ENCODE measurements around the gene RSRC1. TPM values are rescaled to one million over a fixed set of nuclear protein-coding genes. Genes with fewer than 3 reads are reported as not detected.

The RSRC1 gene
- total RNA-seq, 1 experiment from 2014 or later: 21.7 TPM

GRCh38 chr3:158420654-158421396 lies 310.9 kb downstream of the RSRC1 start:
- Histone ChIP-seq H3K27me3 (ENCODE audit: control insufficient read depth, insufficient read depth, low read length) (no peaks in the 10 kb centered on the region), H3K36me3 (replicated peaks; ENCODE audit: control insufficient read depth, insufficient read depth, low read length) (no peaks in the 10 kb centered on the region), H3K4me3 (ENCODE audit: insufficient read depth, low read depth, low read length) (no peak overlapping the region)
- DNase-seq: no peak

GRCh38 chr3:158430448-158430847 lies 320.6 kb downstream of the RSRC1 start:
- Histone ChIP-seq H3K4me3 (ENCODE audit: insufficient read depth, low read depth, low read length) (no peak overlapping the region), H3K27me3 (ENCODE audit: control insufficient read depth, insufficient read depth, low read length) (no peaks in the 10 kb centered on the region), H3K36me3 (replicated peaks; ENCODE audit: control insufficient read depth, insufficient read depth, low read length) (no peaks in the 10 kb centered on the region)
- no peak for DNase-seq

GRCh38 chr3:158430968-158431367 lies 321.1 kb downstream of the RSRC1 start:
- no peak for DNase-seq
- no peaks in the 10 kb centered on the region for H3K27me3 ChIP-seq (ENCODE audit: control insufficient read depth, insufficient read depth, low read length)
- H3K36me3 ChIP-seq (replicated peaks; ENCODE audit: control insufficient read depth, insufficient read depth, low read length): no peaks in the 10 kb centered on the region
- H3K4me3 ChIP-seq (ENCODE audit: insufficient read depth, low read depth, low read length): no peak overlapping the region

GRCh38 chr3:158431829-158432228 lies 321.9 kb downstream of the RSRC1 start:
- Histone ChIP-seq H3K36me3 (replicated peaks; ENCODE audit: control insufficient read depth, insufficient read depth, low read length) (no peaks in the 10 kb centered on the region), H3K27me3 (ENCODE audit: control insufficient read depth, insufficient read depth, low read length) (no peaks in the 10 kb centered on the region), H3K4me3 (ENCODE audit: insufficient read depth, low read depth, low read length) (no peak overlapping the region)
- no peak for DNase-seq

- DNase-seq: peak; percentile 2
- no peak overlapping the region for H3K4me3 ChIP-seq (ENCODE audit: insufficient read depth, low read depth, low read length)
Measured at GRCh38 chr3:158434412-158435038, 324.6 kb downstream of the RSRC1 start.

GRCh38 chr3:158443632-158444031 lies 333.7 kb downstream of the RSRC1 start:
- H3K36me3 ChIP-seq (replicated peaks; ENCODE audit: control insufficient read depth, insufficient read depth, low read length): no peaks in the 10 kb centered on the region
- no peak overlapping the region for H3K4me3 ChIP-seq (ENCODE audit: insufficient read depth, low read depth, low read length)
- DNase-seq: no peak
- H3K27me3 ChIP-seq (ENCODE audit: control insufficient read depth, insufficient read depth, low read length): no peaks in the 10 kb centered on the region

More at GRCh38 chr3:158434412-158435038, 324.6 kb downstream of the RSRC1 start:
- no peaks in the 10 kb centered on the region for H3K27me3 ChIP-seq (ENCODE audit: control insufficient read depth, insufficient read depth, low read length)
- H3K36me3 ChIP-seq (replicated peaks; ENCODE audit: control insufficient read depth, insufficient read depth, low read length): no peaks in the 10 kb centered on the region

- DNase-seq: no peak
- Histone ChIP-seq H3K36me3 (replicated peaks; ENCODE audit: control insufficient read depth, insufficient read depth, low read length) (no peaks in the 10 kb centered on the region), H3K4me3 (ENCODE audit: insufficient read depth, low read depth, low read length) (no peak overlapping the region), H3K27me3 (ENCODE audit: control insufficient read depth, insufficient read depth, low read length) (no peaks in the 10 kb centered on the region)
Measured at GRCh38 chr3:158447408-158447807, 337.5 kb downstream of the RSRC1 start.

- no peak overlapping the region for H3K4me3 ChIP-seq (ENCODE audit: insufficient read depth, low read depth, low read length)
- DNase-seq: no peak
- no peaks in the 10 kb centered on the region for H3K27me3 ChIP-seq (ENCODE audit: control insufficient read depth, insufficient read depth, low read length)
Measured at GRCh38 chr3:158451405-158452055, 341.6 kb downstream of the RSRC1 start.

GRCh38 chr3:158452334-158452733 lies 342.4 kb downstream of the RSRC1 start:
- no peak overlapping the region for H3K4me3 ChIP-seq (ENCODE audit: insufficient read depth, low read depth, low read length)
- no peaks in the 10 kb centered on the region for H3K36me3 ChIP-seq (replicated peaks; ENCODE audit: control insufficient read depth, insufficient read depth, low read length)

More at GRCh38 chr3:158451405-158452055, 341.6 kb downstream of the RSRC1 start:
- H3K36me3 ChIP-seq (replicated peaks; ENCODE audit: control insufficient read depth, insufficient read depth, low read length): no peaks in the 10 kb centered on the region

GRCh38 chr3:158453004-158453403 lies 343.1 kb downstream of the RSRC1 start:
- no peaks in the 10 kb centered on the region for H3K27me3 ChIP-seq (ENCODE audit: control insufficient read depth, insufficient read depth, low read length)
- H3K36me3 ChIP-seq (replicated peaks; ENCODE audit: control insufficient read depth, insufficient read depth, low read length): no peaks in the 10 kb centered on the region
- DNase-seq: no peak

More at GRCh38 chr3:158452334-158452733, 342.4 kb downstream of the RSRC1 start:
- no peaks in the 10 kb centered on the region for H3K27me3 ChIP-seq (ENCODE audit: control insufficient read depth, insufficient read depth, low read length)
- no peak for DNase-seq

GRCh38 chr3:158453865-158454264 lies 344.0 kb downstream of the RSRC1 start:
- Histone ChIP-seq H3K27me3 (ENCODE audit: control insufficient read depth, insufficient read depth, low read length) (no peaks in the 10 kb centered on the region), H3K4me3 (ENCODE audit: insufficient read depth, low read depth, low read length) (no peak overlapping the region), H3K36me3 (replicated peaks; ENCODE audit: control insufficient read depth, insufficient read depth, low read length) (no peaks in the 10 kb centered on the region)
- DNase-seq: no peak

More at GRCh38 chr3:158453004-158453403, 343.1 kb downstream of the RSRC1 start:
- no peak overlapping the region for H3K4me3 ChIP-seq (ENCODE audit: insufficient read depth, low read depth, low read length)

- H3K4me3 ChIP-seq (ENCODE audit: insufficient read depth, low read depth, low read length): no peak overlapping the region
- DNase-seq: no peak
- no peaks in the 10 kb centered on the region for H3K27me3 ChIP-seq (ENCODE audit: control insufficient read depth, insufficient read depth, low read length)
- H3K36me3 ChIP-seq (replicated peaks; ENCODE audit: control insufficient read depth, insufficient read depth, low read length): no peaks in the 10 kb centered on the region
Measured at GRCh38 chr3:158455406-158455805, 345.5 kb downstream of the RSRC1 start.

GRCh38 chr3:158456114-158456513 lies 346.2 kb downstream of the RSRC1 start:
- no peaks in the 10 kb centered on the region for H3K36me3 ChIP-seq (replicated peaks; ENCODE audit: control insufficient read depth, insufficient read depth, low read length)
- no peak overlapping the region for H3K4me3 ChIP-seq (ENCODE audit: insufficient read depth, low read depth, low read length)
- no peak for DNase-seq
- no peaks in the 10 kb centered on the region for H3K27me3 ChIP-seq (ENCODE audit: control insufficient read depth, insufficient read depth, low read length)

GRCh38 chr3:158458464-158458863 lies 348.6 kb downstream of the RSRC1 start:
- Histone ChIP-seq H3K4me3 (ENCODE audit: insufficient read depth, low read depth, low read length) (no peak overlapping the region), H3K27me3 (ENCODE audit: control insufficient read depth, insufficient read depth, low read length) (no peaks in the 10 kb centered on the region), H3K36me3 (replicated peaks; ENCODE audit: control insufficient read depth, insufficient read depth, low read length) (no peaks in the 10 kb centered on the region)
- no peak for DNase-seq

GRCh38 chr3:158460926-158461325 lies 351.0 kb downstream of the RSRC1 start:
- H3K4me3 ChIP-seq (ENCODE audit: insufficient read depth, low read depth, low read length): no peak overlapping the region
- no peak for DNase-seq

More at GRCh38 chr3:158460926-158461325, 351.0 kb downstream of the RSRC1 start:
- H3K36me3 ChIP-seq (replicated peaks; ENCODE audit: control insufficient read depth, insufficient read depth, low read length): no peaks in the 10 kb centered on the region
- no peaks in the 10 kb centered on the region for H3K27me3 ChIP-seq (ENCODE audit: control insufficient read depth, insufficient read depth, low read length)
